Ureter (tissue), 1 donor: Measurements from ENCODE around the gene EREG. TPM values are rescaled to one million over a fixed set of nuclear protein-coding genes. Genes with fewer than 3 reads are reported as not detected.
"Not testable (repeated sequence)": the region's sequence is repeated elsewhere in the genome, so short reads cannot be mapped to it uniquely, and the experiment has no call there.

Source experiments
- DNase-seq: peaks from one replicate; pipeline ENCODE4 v3.0.0-alpha.2; 2020; ENCODE audit warnings: low spot score
- total RNA-seq: library from RNA; stranded (reverse); gene quantifications from one replicate; pipeline ENCODE4 v1.2.4, GENCODE V29; 2023
- donor health status: DM: yes; HTN: yes; CAD: no.

The EREG gene
- total RNA-seq, 1 donor from 2014 or later: 0.65 TPM

- DNase-seq: no peak
Measured at GRCh38 chr4:74390677-74391076, 25.7 kb downstream of the EREG start.

- no peak for DNase-seq
Measured at GRCh38 chr4:74391346-74391745, 26.4 kb downstream of the EREG start.

GRCh38 chr4:74391890-74392475 lies 27.0 kb downstream of the EREG start:
- DNase-seq: no peak

- no peak for DNase-seq
Measured at GRCh38 chr4:74394476-74395136, 29.7 kb downstream of the EREG start.

GRCh38 chr4:74395633-74396032 lies 30.7 kb downstream of the EREG start:
- DNase-seq: no peak

GRCh38 chr4:74397748-74398426 lies 32.9 kb downstream of the EREG start:
- DNase-seq: no peak

- DNase-seq: not testable (repeated sequence)
Measured at GRCh38 chr4:74398894-74399589, 34.1 kb downstream of the EREG start.

GRCh38 chr4:74400395-74400794 lies 35.5 kb downstream of the EREG start:
- DNase-seq: no peak

- DNase-seq: no peak
Measured at GRCh38 chr4:74402692-74403456, 37.9 kb downstream of the EREG start.

GRCh38 chr4:74407891-74408290 lies 42.9 kb downstream of the EREG start:
- no peak for DNase-seq

- DNase-seq: no peak
Measured at GRCh38 chr4:74408639-74409038, 43.7 kb downstream of the EREG start.

GRCh38 chr4:74410272-74410671 lies 45.3 kb downstream of the EREG start:
- no peak for DNase-seq

GRCh38 chr4:74412225-74412624 lies 47.3 kb downstream of the EREG start:
- no peak for DNase-seq

GRCh38 chr4:74413265-74413664 lies 48.3 kb downstream of the EREG start:
- no peak for DNase-seq

- no peak for DNase-seq
Measured at GRCh38 chr4:74414149-74414809, 49.3 kb downstream of the EREG start.

- DNase-seq: no peak
Measured at GRCh38 chr4:74415602-74416300, 50.8 kb downstream of the EREG start.

- DNase-seq: no peak
Measured at GRCh38 chr4:74418063-74418670, 53.2 kb downstream of the EREG start.

GRCh38 chr4:74420863-74421262 lies 55.9 kb downstream of the EREG start:
- DNase-seq: no peak

GRCh38 chr4:74423104-74423503 lies 58.2 kb downstream of the EREG start:
- no peak for DNase-seq

- no peak for DNase-seq
Measured at GRCh38 chr4:74424111-74424510, 59.2 kb downstream of the EREG start.
